MCF 10A (cell line): ENCODE results near the gene PNPLA2. TPM values are rescaled to one million over a fixed set of nuclear protein-coding genes. Genes with fewer than 3 reads are reported as not detected.

ENCODE experiments used
- BruUV-seq: library from RNA; stranded (reverse); fragments of 400-500 nt; replicated peaks from 2 replicates; lab custom pipeline; 2021; lab: Mats Ljungman, UMichigan
- CTCF ChIA-PET: fragments of 300-600 bp; sonication (Branson Sonifier 250); formaldehyde crosslinking; extraction: SDS; loops from one replicate; lab custom pipeline; 2021; ENCODE audit warnings: antibody characterized with exemption, inconsistent platforms; lab: Yijun Ruan, JAX
- POLR2A ChIA-PET: fragments of 300-600, 350-650 bp; sonication (Branson Sonifier 250); formaldehyde crosslinking; extraction: SDS; loops from one replicate; lab custom pipeline; 2020; ENCODE audit warnings: antibody characterized with exemption, inconsistent platforms; lab: Yijun Ruan, JAX
- DNase-seq: peaks from one replicate; pipeline ENCODE4 v3.0.0-alpha.2; 2018; ENCODE audit not compliant: unreplicated experiment
- H3K27ac Mint-ChIP-seq: one replicate; pipeline ENCODE4 v1.8.0; 2022; ENCODE audit warnings: mild to moderate bottlenecking, low read depth, mixed read lengths; ENCODE audit not compliant: unreplicated experiment
- H3K27me3 Mint-ChIP-seq: one replicate; pipeline ENCODE4 v1.8.0; 2022; ENCODE audit warnings: mixed read lengths; ENCODE audit not compliant: insufficient read depth, unreplicated experiment
- H3K36me3 Mint-ChIP-seq: one replicate; pipeline ENCODE4 v1.8.0; 2022; ENCODE audit warnings: mild to moderate bottlenecking, moderate library complexity, mixed read lengths; ENCODE audit not compliant: insufficient read depth, unreplicated experiment
- H3K4me1 Mint-ChIP-seq: one replicate; pipeline ENCODE4 v1.8.0; 2022; ENCODE audit warnings: mixed read lengths; ENCODE audit not compliant: insufficient read depth, unreplicated experiment
- H3K4me3 Mint-ChIP-seq: one replicate; pipeline ENCODE4 v1.8.0; 2022; ENCODE audit warnings: mild to moderate bottlenecking, moderate library complexity, mixed read lengths; ENCODE audit not compliant: unreplicated experiment
- H3K9me3 Mint-ChIP-seq: one replicate; pipeline ENCODE4 v1.8.0; 2022; ENCODE audit warnings: mixed read lengths; ENCODE audit not compliant: unreplicated experiment
- CTCF ChIP-seq: fragments of 200-600 bp; IDR thresholded peaks from one replicate; pipeline ENCODE4 v1.8.0; 2022; ENCODE audit warnings: antibody characterized with exemption, mild to moderate bottlenecking; ENCODE audit not compliant: unreplicated experiment
- intact Hi-C: fragments of 100-400 bp; cut with micrococcal nuclease; formaldehyde crosslinking; loops from 2 replicates; pipeline ENCODE4 v1.14.1; 2022
- total RNA-seq: library from RNA; stranded (reverse); gene quantifications from 2 replicates; pipeline ENCODE4 v1.2.3, GENCODE V29; 2022

Gene PNPLA2
- total RNA-seq, 1 experiment from 2014 or later = 112 TPM

- Mint-ChIP-seq H3K4me1 (peaks cover 9% of the 10 kb centered on the region), H3K4me3 (no peak overlapping the region), H3K27me3 (no peaks in the 10 kb centered on the region), H3K9me3 (no peaks in the 10 kb centered on the region), H3K36me3 (peaks cover 40% of the 10 kb centered on the region), H3K27ac (no peak overlapping the region)
- ChIA-PET POLR2A (interaction anchor here (0.8 to 9.6 kb wide), 3 partner anchors 9 to 21 kb away, joined by 3 to 274 read pairs (median 4); partner anchors contain the start of gene CD151), CTCF (interaction anchor here (1.2 kb wide), 1 partner anchor 33 kb away, joined by 3 read pairs; no protein-coding TSS in a partner anchor)
- DNase-seq = no peak
- intact Hi-C loops = no loop called here
- TF ChIP-seq CTCF = no peak
- BruUV-seq = no TSS peak
Measured at GRCh38 chr11:813456-814096, 5.1 kb upstream of the PNPLA2 start.

GRCh38 chr11:815675-816432 lies 2.9 kb upstream of the PNPLA2 start:
- Mint-ChIP-seq H3K36me3 (peaks cover 33% of the 10 kb centered on the region), H3K9me3 (no peaks in the 10 kb centered on the region), H3K4me1 (peaks cover 12% of the 10 kb centered on the region), H3K27me3 (no peaks in the 10 kb centered on the region), H3K4me3 (no peak overlapping the region), H3K27ac (no peak overlapping the region)
- TF ChIP-seq CTCF = no peak
- no TSS peak for BruUV-seq
- CTCF ChIA-PET = interaction anchor here (0.7 kb wide), 1 partner anchor 230 kb away, joined by 4 read pairs; no protein-coding TSS in a partner anchor
- POLR2A ChIA-PET = interaction anchor here (0.7 to 9.6 kb wide), 5 partner anchors 10 to 221 kb away, joined by 3 to 274 read pairs (median 141); partner anchors contain the start of genes CD151, PIDD1, POLR2L and RPLP2
- DNase-seq = no peak
- intact Hi-C loops = no loop called here

GRCh38 chr11:816433-816779 lies 2.3 kb upstream of the PNPLA2 start:
- H3K4me1 Mint-ChIP-seq = peaks cover 12% of the 10 kb centered on the region
- no peak overlapping the region for H3K27ac Mint-ChIP-seq

More at GRCh38 chr11:816433-816779, 2.3 kb upstream of the PNPLA2 start:
- Mint-ChIP-seq H3K4me3 (no peak overlapping the region), H3K36me3 (peaks cover 33% of the 10 kb centered on the region), H3K27me3 (no peaks in the 10 kb centered on the region), H3K9me3 (no peaks in the 10 kb centered on the region)
- ChIA-PET CTCF (no interaction called here), POLR2A (interaction anchor here (0.7 to 9.6 kb wide), 5 partner anchors 11 to 222 kb away, joined by 3 to 274 read pairs (median 141); partner anchors contain the start of genes CD151, PIDD1, POLR2L and RPLP2)
- no peak for TF ChIP-seq CTCF
- intact Hi-C loops = no loop called here
- no peak for DNase-seq
- BruUV-seq = no TSS peak
